Temporal lobe (tissue), 1 donor: ENCODE results near the gene RPL19. TPM values are rescaled to one million over a fixed set of nuclear protein-coding genes. Genes with fewer than 3 reads are reported as not detected.

Experiments
- total RNA-seq: library from RNA; depleted of rRNA; stranded (reverse); fragments of >200 nt; gene quantifications from one replicate; pipeline ENCODE4 v1.2.3, GENCODE V29; 2014

Gene RPL19
- total RNA-seq, 1 donor from 2014 or later: 940 TPM

Other genes with a start within 250 kb of the RPL19 start
- not detected for gene FBXO47, start 232.9 kb upstream of the RPL19 start, total RNA-seq
- gene PLXDC1, start 48.6 kb upstream of the RPL19 start, total RNA-seq: 7.9 TPM
- not detected for gene ARL5C, start 34.1 kb upstream of the RPL19 start, total RNA-seq
- gene CACNB1, start 2.6 kb upstream of the RPL19 start, total RNA-seq: 30.2 TPM
- gene STAC2, start 25.7 kb downstream of the RPL19 start, total RNA-seq: 0.49 TPM
- gene FBXL20, start 201.3 kb downstream of the RPL19 start, total RNA-seq: 20.9 TPM